Muscle of leg (tissue), 11 donors: ENCODE data around the gene PCDHA8. TPM values are rescaled to one million over a fixed set of nuclear protein-coding genes. Genes with fewer than 3 reads are reported as not detected.
"Not testable (repeated sequence)": the region's sequence is repeated elsewhere in the genome, so short reads cannot be mapped to it uniquely, and the experiment has no call there.

ENCODE experiments used
- DNase-seq: peaks from one replicate; pipeline ENCODE4 v3.0.0; 2013
- H3K27ac ChIP-seq: one replicate; pipeline ENCODE4 v1.5.1; 2013; ENCODE audit warnings: mild to moderate bottlenecking, low read length, control low read depth
- H3K27me3 ChIP-seq: one replicate; pipeline ENCODE4 v1.6.1; 2013; ENCODE audit warnings: low read length; ENCODE audit not compliant: control insufficient read depth, insufficient read depth
- H3K36me3 ChIP-seq: one replicate; pipeline ENCODE4 v1.6.1; 2013; ENCODE audit warnings: low read length; ENCODE audit not compliant: control insufficient read depth, insufficient read depth
- H3K4me1 ChIP-seq: one replicate; pipeline ENCODE4 v1.6.1; 2013; ENCODE audit warnings: low read length; ENCODE audit not compliant: control insufficient read depth, insufficient read depth
- H3K4me3 ChIP-seq: one replicate; pipeline ENCODE4 v1.5.1; 2013; ENCODE audit warnings: low read length, control low read depth
- H3K9me3 ChIP-seq: replicated peaks from 2 replicates; pipeline ENCODE4 v1.6.1; 2013; ENCODE audit warnings: low read depth, low read length; ENCODE audit not compliant: control insufficient read depth
- WGBS: methylation state at CpG from one replicate; pipeline ENCODE4 v1.1.5; 2013; ENCODE audit warnings: missing lambda C conversion rate; ENCODE audit not compliant: insufficient coverage; 5-methylcytosine and 5-hydroxymethylcytosine counted together
- polyA plus RNA-seq, 8 donors: library from polyadenylated mRNA; unstranded; fragments of 120-200 nt; gene quantifications; one replicate each; pipeline versions ENCODE4 v1.2.1 to v1.2.3, GENCODE V29; 2013; ENCODE audit warnings: inconsistent platforms in 1 of 8, low replicate concordance in 1 of 8; ENCODE audit not compliant: insufficient read length in 8 of 8, insufficient read depth in 1 of 8
- total RNA-seq: library from RNA; stranded (reverse); fragments of 120-200 nt; gene quantifications from one replicate; pipeline ENCODE4 v1.2.4, GENCODE V29; 2013

The PCDHA8 gene
- total and polyA plus RNA-seq, 9 donors: 0.03 to 0.11 (median 0.07) TPM; not detected in 4

- Histone ChIP-seq H3K4me3 (no peak overlapping the region), H3K9me3 (peaks cover 17% of the 10 kb centered on the region), H3K4me1 (no peaks in the 10 kb centered on the region), H3K27ac (no peak overlapping the region), H3K27me3 (peaks cover 6% of the 10 kb centered on the region), H3K36me3 (no peaks in the 10 kb centered on the region)
- 44% methylated on average over 53 of the region's 53 CpGs for WGBS
- no peak for DNase-seq
These were observed 38.2 kb upstream of the PCDHA8 start for GRCh38 chr5:140802781-140803271.

- Histone ChIP-seq H3K36me3 (no peaks in the 10 kb centered on the region), H3K9me3 (peaks cover 13% of the 10 kb centered on the region), H3K4me1 (no peaks in the 10 kb centered on the region), H3K27ac (no peak within 1 kb of the TSS), H3K4me3 (no peak within 1 kb of the TSS), H3K27me3 (peaks cover 3% of the 10 kb centered on the region)
- DNase-seq: no peak
- 22% methylated on average over 18 of the region's 47 CpGs for WGBS
These were observed 33.9 kb upstream of the PCDHA8 start, which contains the start of gene PCDHA4 for GRCh38 chr5:140806834-140807775. PCDHA4 (plus strand) TSS chr5:140807068.

- not testable (repeated sequence) for H3K27me3 ChIP-seq, H3K9me3 ChIP-seq, DNase-seq, H3K36me3 ChIP-seq, H3K4me1 ChIP-seq, H3K4me3 ChIP-seq, H3K27ac ChIP-seq
- 58% methylated on average over 59 of the region's 62 CpGs for WGBS
These were observed 32.6 kb upstream of the PCDHA8 start for GRCh38 chr5:140808241-140808888.

- peaks cover 3% of the 10 kb centered on the region for H3K9me3 ChIP-seq
- no peak overlapping the region for H3K27ac ChIP-seq
- 67% methylated on average over 43 of the region's 43 CpGs for WGBS
These were observed 32.1 kb upstream of the PCDHA8 start for GRCh38 chr5:140808889-140809291.

GRCh38 chr5:140821375-140822280 is 19.4 kb upstream of the PCDHA8 start, which contains the start of gene PCDHA5:
PCDHA5 (plus strand) TSS chr5:140821613.
- no peak for DNase-seq
- Histone ChIP-seq H3K4me3 (no peak within 1 kb of the TSS), H3K27ac (no peak within 1 kb of the TSS), H3K27me3 (no peaks in the 10 kb centered on the region), H3K36me3 (no peaks in the 10 kb centered on the region), H3K4me1 (no peaks in the 10 kb centered on the region), H3K9me3 (peaks cover 2% of the 10 kb centered on the region)
- 29% methylated on average over 32 of the region's 39 CpGs for WGBS

More at GRCh38 chr5:140808889-140809291, 32.1 kb upstream of the PCDHA8 start:
- H3K4me1 ChIP-seq: no peaks in the 10 kb centered on the region
- no peak for DNase-seq
- no peaks in the 10 kb centered on the region for H3K36me3 ChIP-seq
- no peaks in the 10 kb centered on the region for H3K27me3 ChIP-seq
- H3K4me3 ChIP-seq: no peak overlapping the region

GRCh38 chr5:140822281-140822629 is 18.7 kb upstream of the PCDHA8 start:
- H3K4me1 ChIP-seq: no peaks in the 10 kb centered on the region
- peaks cover 2% of the 10 kb centered on the region for H3K9me3 ChIP-seq
- H3K27ac ChIP-seq: no peak overlapping the region
- no peaks in the 10 kb centered on the region for H3K36me3 ChIP-seq
- no peaks in the 10 kb centered on the region for H3K27me3 ChIP-seq
- WGBS: no CpG with 5 or more reads among the region's 6 CpGs
- no peak for DNase-seq
- no peak overlapping the region for H3K4me3 ChIP-seq

GRCh38 chr5:140822969-140823368 is 18.0 kb upstream of the PCDHA8 start:
- 49% methylated on average over 48 of the region's 48 CpGs for WGBS
- H3K27me3 ChIP-seq: not testable (repeated sequence)

GRCh38 chr5:140823475-140823874 is 17.5 kb upstream of the PCDHA8 start:
- Histone ChIP-seq H3K27ac (no peak overlapping the region), H3K9me3 (peaks cover 6% of the 10 kb centered on the region), H3K4me1 (no peaks in the 10 kb centered on the region), H3K27me3 (peaks cover 2% of the 10 kb centered on the region), H3K36me3 (no peaks in the 10 kb centered on the region), H3K4me3 (no peak overlapping the region)
- WGBS: 53% methylated on average over 38 of the region's 38 CpGs
- DNase-seq: no peak

More at GRCh38 chr5:140822969-140823368, 18.0 kb upstream of the PCDHA8 start:
- not testable (repeated sequence) for H3K4me1 ChIP-seq, H3K4me3 ChIP-seq, H3K9me3 ChIP-seq, H3K27ac ChIP-seq, H3K36me3 ChIP-seq, DNase-seq

GRCh38 chr5:140827704-140828361 is 13.2 kb upstream of the PCDHA8 start, which contains the start of gene PCDHA6:
PCDHA6 (plus strand) TSS chr5:140827960; CDS start chr5:140828092, 132 bp downstream.
- DNase-seq: no peak
- Histone ChIP-seq H3K27me3 (peaks cover 7% of the 10 kb centered on the region), H3K4me1 (no peaks in the 10 kb centered on the region), H3K9me3 (peaks cover 12% of the 10 kb centered on the region), H3K36me3 (no peaks in the 10 kb centered on the region), H3K27ac (no peak within 1 kb of the TSS), H3K4me3 (no peak within 1 kb of the TSS)
- WGBS: 11% methylated on average over 12 of the region's 27 CpGs
